Right lobe of liver (tissue), 4 donors: Measurements from ENCODE around the gene MYOC.

Source experiments
- CTCF ChIP-seq, 4 donors: fragments of 200-600 bp in 3 of 4; fragments of 450-650 bp in 1 of 4; IDR thresholded peaks; one replicate each; pipeline versions ENCODE4 v1.5.1 to v1.8.0; 2016 to 2022; ENCODE audit warnings: antibody characterized with exemption in 4 of 4, mild to moderate bottlenecking in 2 of 4
- POLR2A ChIP-seq: fragments of 450-650 bp; IDR thresholded peaks from one replicate; pipeline ENCODE4 v1.6.1; 2017; ENCODE audit warnings: antibody characterized with exemption, mild to moderate bottlenecking
- donor health status: DM: no; HTN: no; CAD: no.
- donor health status: DM: no; HTN: no; CAD: no.
- donor health status: DM: no; HTN: yes; CAD: no.

- TF ChIP-seq CTCF (IDR thresholded peaks at IDR 0.05): no peak
- TF ChIP-seq POLR2A: no peak
These were observed 64.3 kb downstream of the MYOC start for GRCh38 chr1:171588230-171588629.
